ENCODE results near the gene RPUSD3. TPM values are rescaled to one million over a fixed set of nuclear protein-coding genes. Genes with fewer than 3 reads are reported as not detected.

Gene RPUSD3
- total RNA-seq, 1 donor from 2014 or later = 36.5 TPM

GRCh38 chr3:9846931-9847488 lies 3.2 kb upstream of the RPUSD3 start:
- H3K9me3 ChIP-seq = no peaks in the 10 kb centered on the region
- TF ChIP-seq CTCF (IDR thresholded peaks at IDR 0.05) = no peak
- no peak for ATAC-seq
- peaks cover 24% of the 10 kb centered on the region for H3K4me1 ChIP-seq
- intact Hi-C loops (cut with DNase I) = no loop called here
- peaks cover 3% of the 10 kb centered on the region for H3K36me3 ChIP-seq
- no peak overlapping the region for H3K27ac ChIP-seq
- no peaks in the 10 kb centered on the region for H3K27me3 ChIP-seq (ENCODE audit: low read depth)
- no peak overlapping the region for H3K4me3 ChIP-seq
- peak; percentile 24 for DNase-seq

GRCh38 chr3:9846231-9846630 lies 2.4 kb upstream of the RPUSD3 start:
- intact Hi-C loops (cut with DNase I) = no loop called here
- DNase-seq (peak; percentile 41), ATAC-seq (no peak)

GRCh38 chr3:9841015-9841414 lies 2.8 kb downstream of the RPUSD3 start:
- no peak overlapping the region for H3K27ac ChIP-seq
- no peaks in the 10 kb centered on the region for H3K9me3 ChIP-seq
- intact Hi-C loops (cut with DNase I) = no loop called here
- DNase-seq (no peak), ATAC-seq (no peak)
- H3K27me3 ChIP-seq (ENCODE audit: low read depth) = no peaks in the 10 kb centered on the region
- H3K4me1 ChIP-seq = peaks cover 18% of the 10 kb centered on the region
- peaks cover 48% of the 10 kb centered on the region for H3K36me3 ChIP-seq
- no peak overlapping the region for H3K4me3 ChIP-seq
- TF ChIP-seq CTCF (IDR thresholded peaks at IDR 0.05) = no peak

More at GRCh38 chr3:9846231-9846630, 2.4 kb upstream of the RPUSD3 start:
- TF ChIP-seq CTCF (IDR thresholded peaks at IDR 0.05) = no peak
- Histone ChIP-seq H3K9me3 (no peaks in the 10 kb centered on the region), H3K27me3 (ENCODE audit: low read depth) (no peaks in the 10 kb centered on the region), H3K27ac (no peak overlapping the region), H3K4me1 (peaks cover 24% of the 10 kb centered on the region), H3K36me3 (peaks cover 10% of the 10 kb centered on the region), H3K4me3 (no peak overlapping the region)

GRCh38 chr3:9838856-9839255 lies 5.0 kb downstream of the RPUSD3 start:
- Histone ChIP-seq H3K9me3 (no peaks in the 10 kb centered on the region), H3K36me3 (peaks cover 69% of the 10 kb centered on the region), H3K27ac (no peak overlapping the region), H3K4me1 (peaks cover 13% of the 10 kb centered on the region), H3K27me3 (ENCODE audit: low read depth) (no peaks in the 10 kb centered on the region), H3K4me3 (no peak overlapping the region)
- no peak for TF ChIP-seq CTCF (IDR thresholded peaks at IDR 0.05)
- ATAC-seq (no peak), DNase-seq (no peak)
- intact Hi-C loops (cut with DNase I) = no loop called here

GRCh38 chr3:9837701-9838582 lies 5.9 kb downstream of the RPUSD3 start:
- intact Hi-C loops (cut with DNase I) = no loop called here
- H3K4me1 ChIP-seq = peaks cover 8% of the 10 kb centered on the region
- no peaks in the 10 kb centered on the region for H3K9me3 ChIP-seq
- H3K4me3 ChIP-seq = no peak overlapping the region
- peak in 1 of 2 donors; percentile 6 for ATAC-seq
- TF ChIP-seq CTCF (IDR thresholded peaks at IDR 0.05) = no peak
- no peak overlapping the region for H3K27ac ChIP-seq
- DNase-seq = no peak
- no peaks in the 10 kb centered on the region for H3K27me3 ChIP-seq (ENCODE audit: low read depth)
- peaks cover 76% of the 10 kb centered on the region for H3K36me3 ChIP-seq

Data from lower lobe of right lung (tissue), 2 donors.